Measurements from ENCODE around the gene SLC49A4. TPM values are rescaled to one million over a fixed set of nuclear protein-coding genes. Genes with fewer than 3 reads are reported as not detected.

Gene SLC49A4
- total RNA-seq, 1 experiment from 2014 or later, result 11.3 TPM

GRCh38 chr3:122843604-122844003, 48.7 kb downstream of the SLC49A4 start:
- TF ChIP-seq REST (IDR thresholded peaks at IDR 0.05; ENCODE audit: low read depth), result no peak
- no peak for TF ChIP-seq ELF1 (IDR thresholded peaks at IDR 0.05; ENCODE audit: borderline replicate concordance, low read depth)
- no peak for TF ChIP-seq JUND (IDR thresholded peaks at IDR 0.05)
- no peak for TF ChIP-seq EGR1 (IDR thresholded peaks at IDR 0.05; ENCODE audit: low read depth)
- TF ChIP-seq ZNF274 (IDR thresholded peaks at IDR 0.05; ENCODE audit: low read depth, low read length), result no peak
- TF ChIP-seq POLR2A (IDR thresholded peaks at IDR 0.05; ENCODE audit: borderline replicate concordance, extremely low read depth, insufficient read depth, insufficient read length), result no peak
- TF ChIP-seq YY1 (IDR thresholded peaks at IDR 0.05; ENCODE audit: extremely low read depth, insufficient replicate concordance, low read depth, low read length), result no peak
- no peak for TF ChIP-seq CEBPB (IDR thresholded peaks at IDR 0.05; ENCODE audit: low read depth)
- TF ChIP-seq SRF (IDR thresholded peaks at IDR 0.05; ENCODE audit: low read depth), result no peak
- no peak for TF ChIP-seq SIN3A (IDR thresholded peaks at IDR 0.05; ENCODE audit: low read depth)
- TF ChIP-seq SP1 (IDR thresholded peaks at IDR 0.05; ENCODE audit: low read depth), result no peak
- TF ChIP-seq EZH2 (IDR thresholded peaks at IDR 0.05), result no peak
- no peak for TF ChIP-seq CTCF (IDR thresholded peaks at IDR 0.05 in 2 of 3, conservative IDR thresholded peaks at IDR 0.05 in 1 of 3; ENCODE audit: borderline replicate concordance in 1 of 3, insufficient read depth in 1 of 3, low read depth in 2 of 3, low read length in 2 of 3)
- no peak for TF ChIP-seq ZFX (IDR thresholded peaks at IDR 0.05)
- no peak for TF ChIP-seq RAD21 (IDR thresholded peaks at IDR 0.05; ENCODE audit: low read depth)
- ATAC-seq, result no peak
- BruUV-seq (replicated peaks), result no TSS peak

More at GRCh38 chr3:122843604-122844003, 48.7 kb downstream of the SLC49A4 start:
- intact Hi-C loops (cut with micrococcal nuclease), result no loop called here
- CTCF ChIA-PET, result no interaction called here
- DNase-seq (ENCODE audit: low read depth, low spot score), result no peak
- no peaks in the 10 kb centered on the region for H3K4me1 ChIP-seq (ENCODE audit: control insufficient read depth in 1 of 2, insufficient read depth in 2 of 2, low read length in 2 of 2)
- no peak overlapping the region for H3K9ac ChIP-seq (ENCODE audit: low read length)
- H3K9me2 ChIP-seq (ENCODE audit: insufficient read depth), result no peaks in the 10 kb centered on the region
- H3K79me2 ChIP-seq (ENCODE audit: insufficient read depth, low read length), result no peaks in the 10 kb centered on the region
- no peak overlapping the region for H3K27ac ChIP-seq (ENCODE audit: low read depth, low read length)
- no peaks in the 10 kb centered on the region for H3K9me3 ChIP-seq (ENCODE audit: control insufficient read depth in 1 of 2, insufficient read depth in 1 of 2, low read depth in 1 of 2, low read length in 2 of 2)
- no peaks in the 10 kb centered on the region for H3K36me3 ChIP-seq (ENCODE audit: control insufficient read depth in 1 of 2, insufficient read depth in 2 of 2, low read length in 2 of 2)
- POLR2A ChIA-PET, result no interaction called here
- H3K27me3 ChIP-seq (ENCODE audit: insufficient read depth, low read length), result no peaks in the 10 kb centered on the region
- no peak overlapping the region for H3K4me2 ChIP-seq (ENCODE audit: low read length)
- RAD21 ChIA-PET (ENCODE audit: low non-redundant PET in 1 of 2, low total read pairs in 2 of 2, uncharacterized antibody in 2 of 2, unreplicated experiment in 2 of 2), result no interaction called here
- H3K4me3 ChIP-seq (replicated peaks in 1 of 2; ENCODE audit: low read depth in 1 of 2, low read length in 2 of 2), result no peak overlapping the region
- no peak overlapping the region for H2AFZ ChIP-seq (ENCODE audit: low read depth, low read length, poor library complexity, severe bottlenecking)
- no peaks in the 10 kb centered on the region for H4K20me1 ChIP-seq (ENCODE audit: insufficient read depth)
